Retinal pigment epithelial cell (primary cell): Measurements from ENCODE around the gene RSAD1.

ENCODE experiments used
- DNase-seq: peaks from one replicate; pipeline ENCODE4 v3.0.0-alpha.2; 2010; ENCODE audit warnings: low read depth
- H3K4me3 ChIP-seq: 2 replicates; pipeline ENCODE4 v1.5.1; 2011; ENCODE audit warnings: mild to moderate bottlenecking, low read length, control low read depth, moderate library complexity
- CTCF ChIP-seq: conservative IDR thresholded peaks from 2 replicates; pipeline ENCODE4 v1.5.1; 2011; ENCODE audit warnings: low read depth, low read length, control low read depth, inconsistent platforms

Gene RSAD1

GRCh38 chr17:50458701-50459676 is 19.7 kb upstream of the RSAD1 start:
- no peak for DNase-seq
- no peak for TF ChIP-seq CTCF
- H3K4me3 ChIP-seq: no peak overlapping the region

- H3K4me3 ChIP-seq: no peak overlapping the region
- TF ChIP-seq CTCF: no peak
- no peak for DNase-seq
Observed at GRCh38 chr17:50459756-50460155, 18.9 kb upstream of the RSAD1 start.

- no peak for TF ChIP-seq CTCF
- no peak for DNase-seq
- H3K4me3 ChIP-seq: no peak overlapping the region
Observed at GRCh38 chr17:50460831-50461526, 17.7 kb upstream of the RSAD1 start.

GRCh38 chr17:50461550-50462132 is 17.0 kb upstream of the RSAD1 start:
- DNase-seq: no peak
- TF ChIP-seq CTCF: no peak
- H3K4me3 ChIP-seq: no peak overlapping the region

- no peak for DNase-seq
- no peak overlapping the region for H3K4me3 ChIP-seq
- TF ChIP-seq CTCF: no peak
Observed at GRCh38 chr17:50462446-50462845, 16.2 kb upstream of the RSAD1 start.

- no peak for TF ChIP-seq CTCF
- no peak for DNase-seq
- no peak overlapping the region for H3K4me3 ChIP-seq
Observed at GRCh38 chr17:50464121-50464520, 14.5 kb upstream of the RSAD1 start.

- DNase-seq: no peak
- no peak for TF ChIP-seq CTCF
- no peak overlapping the region for H3K4me3 ChIP-seq
Observed at GRCh38 chr17:50464736-50465135, 13.9 kb upstream of the RSAD1 start.
